HG03103 (cell line): ENCODE results near the gene CCN2.

ENCODE experiments used
- ATAC-seq: cut with Tn5 transposase; IDR thresholded peaks from one replicate; pipeline ENCODE4 v1.9.1; 2021; ENCODE audit warnings: low read depth; ENCODE audit not compliant: unreplicated experiment

The CCN2 gene

GRCh38 chr6:131968656-131969055, 17.5 kb upstream of the CCN2 start:
- ATAC-seq, result no peak

DNA sequence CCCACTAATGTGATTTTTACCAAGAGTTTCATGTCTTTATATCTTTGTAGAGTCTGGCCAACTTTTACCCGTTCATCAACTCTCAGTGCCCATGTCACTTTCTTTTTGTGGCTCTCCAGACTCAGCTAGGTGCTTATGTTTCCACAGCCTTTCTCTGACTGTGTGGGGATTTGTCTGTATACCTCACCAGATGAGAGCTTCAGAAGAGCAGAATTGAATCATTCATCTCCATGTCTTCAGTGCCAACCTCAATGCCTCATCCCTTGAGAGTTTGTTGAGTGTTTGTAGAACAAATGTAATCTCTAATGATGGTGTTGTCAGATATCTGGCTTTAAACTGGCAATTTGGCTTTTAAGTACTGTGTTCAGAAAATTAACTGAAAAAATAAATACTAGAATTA, 16.8 kb upstream of the CCN2 start:
- ATAC-seq, result no peak

DNA sequence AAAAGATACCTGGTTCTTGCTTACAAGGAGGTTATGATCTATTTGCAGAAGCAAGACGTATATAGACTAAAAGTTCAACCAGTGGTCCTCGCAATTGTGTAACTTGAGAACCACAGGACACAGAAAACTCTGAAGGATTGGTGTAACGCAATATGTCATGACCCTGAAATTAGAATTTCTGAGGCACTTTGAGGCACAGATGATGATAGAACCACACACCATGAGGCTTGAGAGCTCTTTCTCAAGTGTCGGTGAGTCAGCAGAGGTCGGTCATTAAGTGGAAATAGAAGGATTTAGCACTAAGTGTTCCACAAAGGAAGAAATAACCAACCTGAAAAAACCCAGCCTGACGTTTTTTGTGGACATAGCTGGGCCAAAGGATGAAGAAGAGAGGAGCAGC, 15.3 kb upstream of the CCN2 start:
- no peak for ATAC-seq

GRCh38 chr6:131963063-131963462, 11.9 kb upstream of the CCN2 start:
- no peak for ATAC-seq

GRCh38 chr6:131960371-131961133, 9.4 kb upstream of the CCN2 start:
- no peak for ATAC-seq

DNA sequence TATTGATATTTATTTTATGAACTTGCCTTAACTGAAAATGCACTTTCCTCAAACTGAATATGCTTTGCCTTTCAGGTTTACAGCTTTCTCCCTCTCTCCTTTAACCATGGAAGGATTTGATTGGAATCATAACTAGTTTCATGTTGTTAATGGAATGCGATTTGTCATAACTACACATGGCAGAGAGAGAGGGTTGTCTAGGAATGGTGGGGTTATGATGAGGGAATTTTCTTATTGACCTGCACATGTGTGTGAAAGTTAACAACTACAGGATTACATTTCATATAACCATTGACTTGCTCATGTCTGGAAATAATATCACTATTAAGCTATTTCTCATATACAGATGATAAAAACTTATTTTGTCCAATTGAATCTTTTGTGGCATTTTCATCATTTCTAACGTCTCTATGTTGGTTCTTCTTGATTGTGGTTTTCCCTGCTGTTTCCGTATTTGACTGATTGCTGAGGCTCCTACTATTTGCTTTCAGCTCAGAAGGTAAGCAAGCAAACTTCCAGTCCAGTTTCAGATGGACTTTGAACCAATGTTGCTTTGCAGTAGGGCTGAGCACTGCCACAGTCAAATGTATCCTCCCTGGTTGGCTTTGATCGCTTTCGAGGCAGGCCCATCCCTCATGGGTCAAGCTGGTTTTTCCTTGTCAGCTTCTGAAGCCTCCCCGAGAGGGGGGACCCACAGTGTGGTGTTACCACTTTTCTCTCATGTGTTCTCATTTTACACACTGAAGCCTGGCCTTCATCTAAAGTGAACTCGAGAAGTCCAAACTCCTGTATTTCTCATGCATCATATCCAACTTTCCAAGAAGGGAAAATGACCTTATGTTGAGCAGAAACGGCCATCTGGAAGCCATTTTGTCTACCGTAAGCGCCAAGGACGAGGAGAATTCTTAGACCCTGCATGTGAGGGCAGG, 7.6 kb upstream of the CCN2 start:
- no peak for ATAC-seq

DNA sequence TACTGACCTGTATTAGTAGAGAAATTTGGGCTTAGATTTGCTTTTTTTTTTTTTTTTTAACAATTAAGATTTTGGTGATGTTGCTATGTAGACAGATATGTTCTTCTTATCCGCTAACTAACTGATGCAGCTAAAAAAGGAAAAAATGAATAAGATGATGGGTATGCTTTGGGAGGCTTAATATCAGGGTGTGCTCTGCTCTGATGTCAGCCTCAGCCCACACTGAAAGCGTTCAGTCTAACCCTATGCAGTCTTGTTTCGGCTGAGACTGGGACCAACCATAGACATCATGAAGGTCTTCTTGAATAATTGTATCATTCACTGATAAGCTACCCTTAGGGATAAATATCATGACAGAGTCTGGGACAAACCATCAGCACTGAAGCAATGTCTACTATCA, 6.9 kb upstream of the CCN2 start:
- ATAC-seq, result no peak

GRCh38 chr6:131955876-131956275, 4.7 kb upstream of the CCN2 start:
- ATAC-seq, result no peak

DNA sequence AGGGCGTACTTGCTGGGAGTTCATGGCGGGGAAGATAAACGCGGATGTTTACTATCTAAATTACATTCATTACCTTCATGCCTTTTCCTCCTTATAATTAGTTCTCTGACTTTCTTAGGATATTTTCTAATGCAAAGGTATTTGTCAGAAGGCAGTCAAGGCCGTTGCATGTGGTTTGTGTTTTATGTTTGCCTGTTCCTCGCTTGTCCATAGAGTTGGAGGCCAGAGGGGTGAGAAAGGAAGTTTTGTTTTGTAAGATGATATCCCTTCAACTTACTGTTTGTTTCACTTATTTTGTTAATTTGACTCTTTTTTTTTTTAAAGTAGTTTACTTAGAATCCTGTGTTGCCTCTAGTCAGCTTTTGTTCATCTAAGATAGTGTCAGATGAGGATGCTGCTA, 4.0 kb upstream of the CCN2 start:
- no peak for ATAC-seq

- ATAC-seq, result no peak
Observed at GRCh38 chr6:131954775-131955107, 3.6 kb upstream of the CCN2 start.

GRCh38 chr6:131954059-131954774, 3.0 kb upstream of the CCN2 start:
- ATAC-seq, result no peak

DNA sequence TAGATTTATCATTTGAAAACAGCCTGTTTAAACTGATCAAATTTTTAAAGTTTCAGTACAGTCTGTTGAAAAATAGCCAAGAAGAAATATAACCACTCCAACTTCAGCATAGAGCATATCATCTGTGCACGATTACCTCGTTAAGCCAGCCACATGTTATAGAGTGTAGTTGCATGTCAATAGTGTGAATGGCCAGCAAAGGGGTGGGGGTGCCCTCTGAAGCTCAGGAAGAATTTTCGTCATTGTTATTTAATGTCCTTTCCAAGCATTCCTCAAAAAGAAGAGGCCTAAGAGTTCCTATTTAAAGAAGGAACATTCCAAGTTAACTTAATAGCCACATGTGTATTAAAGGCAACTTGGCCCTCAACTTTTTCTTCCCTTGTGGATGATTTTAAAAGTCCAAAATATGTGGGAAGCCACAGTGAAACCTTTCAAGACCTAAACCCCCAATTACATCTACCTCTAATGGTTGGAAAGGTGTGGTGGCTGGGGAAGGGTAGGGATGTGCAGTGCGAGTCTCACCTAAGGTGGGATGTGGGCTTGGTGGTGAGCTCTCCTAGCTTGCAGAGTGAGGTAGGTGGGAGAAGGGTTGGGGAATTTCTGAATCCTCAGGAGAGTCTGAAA, 1.8 kb upstream of the CCN2 start:
- no peak for ATAC-seq

DNA sequence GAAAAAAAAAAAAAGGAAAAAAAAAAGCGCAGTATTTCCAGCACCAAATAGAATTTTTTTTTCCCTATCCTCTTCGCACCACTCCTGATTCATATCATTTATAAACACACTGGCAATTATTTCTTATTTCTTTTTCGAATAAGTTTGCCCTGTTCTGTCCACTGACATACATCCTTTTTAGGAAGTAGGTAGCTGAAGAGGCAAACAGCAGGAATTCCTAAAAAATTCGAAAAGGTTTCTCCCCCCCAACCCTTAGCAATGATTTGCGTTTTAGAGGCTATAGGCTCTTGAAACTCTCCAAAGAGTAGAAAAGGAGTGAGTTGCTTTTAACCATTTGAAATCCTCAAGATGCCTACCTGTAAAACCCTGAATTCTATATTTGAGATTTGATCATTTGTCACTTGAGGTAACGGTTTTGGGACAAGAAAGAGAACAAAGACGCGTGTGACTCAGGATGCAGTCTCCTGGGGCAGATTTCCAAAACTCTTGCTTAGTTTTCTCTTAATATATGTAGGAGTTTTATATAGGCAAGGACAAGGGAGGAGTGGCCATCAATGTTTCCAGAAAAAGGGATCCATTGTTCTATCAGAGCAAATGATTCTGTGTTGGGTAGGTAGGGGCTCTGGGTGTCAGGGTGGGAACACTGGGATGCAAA, 531 bp upstream of the CCN2 start:
- ATAC-seq, result no peak

DNA sequence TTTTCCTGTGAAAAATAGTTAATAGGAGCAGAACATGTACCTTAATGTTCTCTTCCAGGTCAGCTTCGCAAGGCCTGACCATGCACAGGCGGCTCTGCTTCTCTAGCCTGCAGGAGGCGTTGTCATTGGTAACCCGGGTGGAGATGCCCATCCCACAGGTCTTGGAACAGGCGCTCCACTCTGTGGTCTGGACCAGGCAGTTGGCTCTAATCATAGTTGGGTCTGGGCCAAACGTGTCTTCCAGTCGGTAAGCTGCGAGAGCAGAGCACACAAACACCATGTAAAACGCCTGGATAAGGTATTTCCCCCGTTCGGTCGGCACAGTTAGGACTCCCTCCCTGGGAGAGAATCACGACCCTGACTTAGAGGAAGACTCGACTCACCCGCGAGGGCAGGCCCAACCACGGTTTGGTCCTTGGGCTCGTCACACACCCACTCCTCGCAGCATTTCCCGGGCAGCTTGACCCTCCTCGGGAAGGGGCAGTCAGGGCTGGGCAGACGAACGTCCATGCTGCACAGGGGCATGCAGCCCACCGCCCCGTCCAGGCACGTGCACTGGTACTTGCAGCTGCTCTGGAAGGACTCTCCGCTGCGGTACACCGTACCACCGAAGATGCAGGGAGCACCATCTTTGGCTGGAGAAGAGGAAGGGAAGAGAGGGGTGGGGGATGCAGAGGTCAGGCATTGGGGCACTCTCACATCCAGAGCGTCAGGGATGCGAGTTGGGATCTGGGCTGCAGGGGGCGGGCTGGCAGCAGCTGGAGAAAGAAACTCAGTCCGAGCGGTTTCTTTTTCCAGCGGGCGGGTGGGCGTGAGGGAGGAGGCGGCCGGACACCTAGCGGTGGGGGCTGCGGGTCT, 1.0 kb downstream of the CCN2 start:
- no peak for ATAC-seq

DNA sequence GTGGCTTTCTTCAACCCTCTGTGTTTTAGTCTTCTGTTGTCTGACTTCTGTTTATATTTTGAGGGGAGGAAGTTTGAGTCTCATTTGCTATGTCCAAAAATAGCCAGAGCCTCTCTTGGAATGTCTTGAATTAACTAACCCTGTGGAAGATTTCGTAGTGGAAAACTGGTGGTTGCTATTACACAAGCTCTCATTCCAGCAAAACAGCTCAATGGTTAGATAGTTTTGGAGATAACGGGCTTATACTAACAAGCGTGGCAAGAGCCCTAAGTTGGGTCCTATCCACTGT, 1.6 kb downstream of the CCN2 start:
- no peak for ATAC-seq

- ATAC-seq, result no peak
Observed at GRCh38 chr6:131948692-131949619, 2.2 kb downstream of the CCN2 start.

- ATAC-seq, result no peak
Observed at GRCh38 chr6:131947986-131948661, 3.0 kb downstream of the CCN2 start.
